ENCODE data around the gene CACFD1.

DNA sequence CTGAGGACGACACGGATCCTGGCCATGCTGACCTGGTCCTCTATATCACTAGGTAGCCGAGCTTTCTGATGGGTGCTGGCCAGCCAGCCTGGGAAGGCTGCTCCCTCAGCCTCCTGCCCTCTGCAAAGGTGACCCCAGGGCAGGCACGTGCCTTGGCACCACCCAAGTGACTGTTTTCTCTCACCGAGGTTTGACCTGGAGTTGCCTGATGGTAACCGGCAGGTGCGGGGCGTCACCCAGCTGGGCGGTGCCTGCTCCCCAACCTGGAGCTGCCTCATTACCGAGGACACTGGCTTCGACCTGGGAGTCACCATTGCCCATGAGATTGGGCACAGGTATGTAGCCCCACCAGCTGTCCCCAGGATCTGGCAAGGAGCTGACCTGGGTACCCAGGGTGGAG is 33.8 kb upstream of the CACFD1 start:
- TF ChIP-seq CTCF (IDR thresholded peaks at IDR 0.05; ENCODE audit: extremely low read depth in 1 of 2, insufficient read depth in 1 of 2, low read depth in 1 of 2, low read length in 2 of 2), result no peak
- TF ChIP-seq POLR2A (IDR thresholded peaks at IDR 0.05; ENCODE audit: low read depth, low read length), result no peak
- TF ChIP-seq POLR2AphosphoS5 (IDR thresholded peaks at IDR 0.05; ENCODE audit: insufficient read depth, low read depth, low read length), result no peak
- no peak for TF ChIP-seq MYC (IDR thresholded peaks at IDR 0.05; ENCODE audit: low read depth, low read length)
- TF ChIP-seq EZH2 (IDR thresholded peaks at IDR 0.05; ENCODE audit: borderline replicate concordance, low read depth, low read length, severe bottlenecking), result no peak
- no peak for TF ChIP-seq MAX (IDR thresholded peaks at IDR 0.05; ENCODE audit: insufficient read depth, insufficient read length)
- no peak for TF ChIP-seq JUN (IDR thresholded peaks at IDR 0.05; ENCODE audit: borderline replicate concordance, insufficient read depth, insufficient read length, low read depth)
- TF ChIP-seq FOS (IDR thresholded peaks at IDR 0.05; ENCODE audit: borderline replicate concordance, insufficient read depth, low read length), result no peak

Data from endothelial cell of umbilical vein (primary cell).